T-cell (primary cell): Measurements from ENCODE around the gene TMX3. TPM values are rescaled to one million over a fixed set of nuclear protein-coding genes. Genes with fewer than 3 reads are reported as not detected.

Experiments used
- ATAC-seq, 4 experiments: fragments of 200-7000 bp in 3 of 4; fragments of 150-1000 bp in 1 of 4; cut with Tn5 transposase; replicated peaks in 1 of 4; 1 replicate in 3 of 4; 2 replicates in 1 of 4; pipeline ENCODE4 v1.10.0; 2021; ENCODE audit warnings: moderate library complexity in 3 of 4, mild to moderate bottlenecking in 2 of 4, moderate number of reproducible peaks in 1 of 4
- CTCF ChIA-PET, 2 donors: fragments of 300-600 bp; sonication (Branson Sonifier 250); formaldehyde crosslinking; loops; one replicate each; lab custom pipeline; 2022; ENCODE audit warnings: antibody characterized with exemption in 2 of 2; lab: Charles Lee
- POLR2A ChIA-PET, 2 donors: fragments of 300-600 bp; sonication (Branson Sonifier 250); formaldehyde crosslinking; loops; one replicate each; lab custom pipeline; 2022; ENCODE audit warnings: antibody characterized with exemption in 2 of 2; lab: Charles Lee
- DNase-seq, 35 experiments: peaks; one replicate each; pipeline versions ENCODE4 v3.0.0 to v3.0.0-alpha.2; 2013 to 2023
- H3K27ac ChIP-seq: one replicate; pipeline ENCODE4 v1.5.1; 2013; ENCODE audit warnings: low read length
- H3K27me3 ChIP-seq, 2 experiments: replicated peaks in 1 of 2; 1 replicate in 1 of 2; 2 replicates in 1 of 2; pipeline versions ENCODE4 v1.6.1 to v1.7.0; 2013; ENCODE audit warnings: low read length in 1 of 2, mixed read lengths in 1 of 2; ENCODE audit not compliant: control insufficient read depth in 2 of 2, insufficient read depth in 2 of 2; ENCODE audit errors: extremely low read depth in 1 of 2
- H3K36me3 ChIP-seq, 2 donors: 1 replicate in 1 of 2; 2 replicates in 1 of 2; pipeline versions ENCODE4 v1.6.1 to v1.7.0; 2013; ENCODE audit warnings: low read length in 1 of 2; ENCODE audit not compliant: control insufficient read depth in 2 of 2, insufficient read depth in 1 of 2; ENCODE audit errors: extremely low read depth in 1 of 2
- H3K4me1 ChIP-seq, 2 experiments: 1 replicate in 1 of 2; 2 replicates in 1 of 2; pipeline versions ENCODE4 v1.6.1 to v1.7.0; 2013; ENCODE audit warnings: low read length in 2 of 2, mixed read lengths in 1 of 2; ENCODE audit not compliant: insufficient read depth in 2 of 2, control insufficient read depth in 1 of 2; ENCODE audit errors: extremely low read depth in 1 of 2
- H3K4me3 ChIP-seq, 2 donors: 1 replicate in 1 of 2; 2 replicates in 1 of 2; pipeline versions ENCODE4 v1.5.1 to v1.7.0; 2013; ENCODE audit warnings: mild to moderate bottlenecking in 2 of 2, low read length in 1 of 2, moderate library complexity in 1 of 2; ENCODE audit not compliant: control insufficient read depth in 1 of 2; ENCODE audit errors: extremely low read depth in 1 of 2
- H3K9me3 ChIP-seq: 2 replicates; pipeline ENCODE4 v1.7.0; 2013
- H3K27ac Mint-ChIP-seq, 2 donors: one replicate each; pipeline ENCODE4 v1.8.0; 2020 to 2021; ENCODE audit warnings: mild to moderate bottlenecking in 2 of 2, mixed read lengths in 2 of 2
- H3K27me3 Mint-ChIP-seq, 2 donors: one replicate each; pipeline ENCODE4 v1.8.0; 2021 to 2022; ENCODE audit warnings: mixed read lengths in 2 of 2
- H3K36me3 Mint-ChIP-seq: one replicate; pipeline ENCODE4 v1.8.0; 2021; ENCODE audit warnings: mixed read lengths
- H3K4me1 Mint-ChIP-seq, 3 donors: one replicate each; pipeline ENCODE4 v1.8.0; 2020 to 2022; ENCODE audit warnings: mixed read lengths in 3 of 3, mild to moderate bottlenecking in 1 of 3
- H3K4me3 Mint-ChIP-seq, 3 donors: one replicate each; pipeline ENCODE4 v1.8.0; 2020 to 2022; ENCODE audit warnings: mild to moderate bottlenecking in 3 of 3, mixed read lengths in 3 of 3, moderate library complexity in 3 of 3
- H3K9me3 Mint-ChIP-seq, 3 donors: one replicate each; pipeline ENCODE4 v1.8.0; 2020 to 2022; ENCODE audit warnings: mixed read lengths in 3 of 3
- WGBS: methylation state at CpG from one replicate; pipeline ENCODE4 v1.1.5; 2013; ENCODE audit warnings: missing lambda C conversion rate; ENCODE audit not compliant: insufficient coverage; 5-methylcytosine and 5-hydroxymethylcytosine counted together
- total RNA-seq, 35 experiments: library from RNA in 6 of 35; stranded (reverse) in 6 of 35; fragments of 120-200 nt in 1 of 35; gene quantifications; one replicate each; pipeline versions ENCODE4 v1.2.1 to v1.2.4 and lab custom pipeline; 2013 to 2026

The TMX3 gene
- total RNA-seq, 5 donors from 2014 or later (not counting 1 experiment from before 2014, with no cell fraction given), result 48.6 to 62.5 (median 52.3) TPM

DNA sequence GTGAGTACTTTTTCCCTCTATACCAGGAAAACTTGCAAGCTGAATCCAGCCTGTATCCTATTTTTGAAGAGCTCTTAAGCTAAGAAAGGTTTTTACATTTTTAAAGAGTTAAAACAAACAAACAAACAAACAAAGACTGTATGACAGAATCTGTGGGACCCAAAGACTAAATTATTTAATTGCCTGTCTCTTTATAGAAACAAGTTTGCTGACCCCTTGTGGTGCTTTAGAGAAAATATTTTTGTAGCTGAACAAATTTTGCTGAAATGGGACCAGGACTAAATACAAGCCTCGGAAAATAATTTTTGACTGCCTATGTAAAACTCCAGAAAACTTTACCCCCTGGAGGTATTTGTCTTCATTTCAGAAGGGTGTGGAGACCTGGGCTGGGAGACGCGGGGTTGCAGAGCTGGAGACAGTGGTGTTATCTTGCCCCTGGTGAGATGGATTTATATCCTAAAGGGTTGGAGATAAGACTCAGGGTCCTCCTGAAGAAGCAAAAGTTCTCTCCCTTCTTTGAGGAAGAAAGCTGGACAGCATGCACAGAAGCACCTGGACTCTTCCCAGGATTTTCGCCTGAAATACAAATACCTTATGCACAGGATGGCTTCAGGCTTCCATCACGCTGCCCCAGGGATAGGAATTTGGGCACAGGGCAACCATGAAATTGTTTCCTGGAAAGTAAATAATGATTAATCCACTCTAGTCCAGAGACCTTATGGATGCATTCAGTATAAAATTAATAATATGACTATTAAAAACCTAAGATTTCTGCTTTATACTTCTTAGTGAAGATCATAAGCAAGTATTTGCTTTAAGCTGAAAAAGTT, 54.3 kb downstream of the TMX3 start:
- Histone ChIP-seq H3K4me1 (no peaks in the 10 kb centered on the region), H3K4me3 (no peak overlapping the region), H3K27me3 (no peaks in the 10 kb centered on the region), H3K36me3 (no peaks in the 10 kb centered on the region), H3K9me3 (no peaks in the 10 kb centered on the region), H3K27ac (no peak overlapping the region)
- ChIA-PET POLR2A (no interaction called here), CTCF (interaction anchor here (0.7 to 2.1 kb wide), 14 partner anchors 9 to 1447 kb away, joined by 3 to 12 read pairs (median 4); no protein-coding TSS in a partner anchor)
- H3K27ac Mint-ChIP-seq, result no peak overlapping the region
- H3K4me1 Mint-ChIP-seq, result no peaks in the 10 kb centered on the region
- no peak overlapping the region for H3K4me3 Mint-ChIP-seq
- peaks cover 0 to 14% of the 10 kb centered on the region in 2 donors for H3K27me3 Mint-ChIP-seq
- no peaks in the 10 kb centered on the region for H3K9me3 Mint-ChIP-seq
- no CpG with 5 or more reads among the region's 5 CpGs for WGBS
- no peaks in the 10 kb centered on the region for H3K36me3 Mint-ChIP-seq
- DNase-seq (peak in 1 of 35 experiments; percentile 57), ATAC-seq (no peak)

DNA sequence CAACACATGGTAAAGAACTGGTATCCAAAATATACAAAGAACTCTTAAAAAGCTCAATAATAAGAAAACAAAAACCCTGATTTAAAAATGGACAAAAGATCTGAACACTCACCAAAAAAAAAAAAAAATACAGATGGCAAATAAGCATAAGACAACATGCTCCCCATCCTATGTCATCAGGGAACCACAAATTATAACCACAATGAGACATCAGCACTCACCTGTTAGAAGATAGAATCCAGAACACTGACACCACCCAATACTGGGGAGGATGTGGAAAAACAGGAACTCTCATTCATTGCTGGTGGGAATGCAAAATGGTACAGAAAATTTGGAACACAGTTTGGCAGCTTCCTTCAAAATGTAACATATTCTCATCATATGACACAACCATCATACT, 66.7 kb downstream of the TMX3 start:
- H3K27me3 ChIP-seq, result peaks cover 0 to 4% of the 10 kb centered on the region in 2 experiments
- Mint-ChIP-seq H3K4me1 (no peaks in the 10 kb centered on the region), H3K36me3 (no peaks in the 10 kb centered on the region), H3K4me3 (no peak overlapping the region), H3K27ac (no peak overlapping the region), H3K27me3 (peaks cover 12 to 34% of the 10 kb centered on the region in 2 donors), H3K9me3 (no peaks in the 10 kb centered on the region)
- no peak overlapping the region for H3K4me3 ChIP-seq
- no peaks in the 10 kb centered on the region for H3K9me3 ChIP-seq
- ATAC-seq, result no peak
- H3K27ac ChIP-seq, result no peak overlapping the region
- POLR2A ChIA-PET, result interaction anchor here in 1 of 2 donors (0.6 to 0.7 kb wide), 3 partner anchors 28 to 1427 kb away, joined by 3 to 5 read pairs (median 4); no protein-coding TSS in a partner anchor
- DNase-seq, result no peak
- H3K36me3 ChIP-seq, result no peaks in the 10 kb centered on the region
- CTCF ChIA-PET, result interaction anchor here (0.6 to 1.3 kb wide), 5 partner anchors 11 to 1228 kb away, joined by 3 to 5 read pairs (median 3); no protein-coding TSS in a partner anchor
- no peaks in the 10 kb centered on the region for H3K4me1 ChIP-seq

DNA sequence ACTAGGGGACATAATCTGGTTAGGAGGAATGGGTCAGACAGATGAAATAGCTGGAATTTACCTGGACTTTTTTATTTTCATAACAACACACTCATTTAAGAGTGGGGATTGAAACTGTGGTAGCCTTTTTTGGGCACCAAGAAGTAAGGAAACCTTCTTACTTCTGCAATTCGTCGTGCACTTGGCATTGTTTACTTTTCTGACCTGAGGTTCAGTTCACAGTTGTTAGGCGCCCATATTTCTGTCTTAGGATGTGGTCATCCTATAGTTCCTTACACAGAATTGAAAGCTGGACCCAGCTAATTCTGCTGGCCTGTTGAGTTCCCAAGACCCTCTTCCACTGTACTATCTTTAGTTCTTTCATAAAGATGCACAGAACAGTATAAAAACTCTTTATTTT, 72.9 kb downstream of the TMX3 start:
- CTCF ChIA-PET, result no interaction called here
- WGBS, result 18% methylated on average over 3 of the region's 3 CpGs

DNA sequence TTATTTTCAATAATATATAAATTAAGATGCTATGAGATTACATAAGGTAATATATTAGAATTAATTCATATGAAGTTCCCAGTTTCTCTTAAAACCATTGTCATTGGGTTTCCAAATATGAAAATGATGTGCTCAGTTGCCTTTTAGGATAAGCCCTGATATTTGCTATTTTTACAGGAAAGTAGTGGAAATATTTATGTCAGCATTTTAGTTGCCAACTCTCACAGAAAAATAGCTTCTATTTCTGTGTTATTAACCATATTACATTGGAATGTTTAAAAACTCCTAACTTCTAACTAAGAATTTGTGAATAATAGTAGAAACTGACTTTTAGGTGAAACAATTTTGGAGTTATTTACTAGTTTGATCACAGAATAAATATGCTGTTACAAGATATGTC, 74.0 kb downstream of the TMX3 start:
- no peaks in the 10 kb centered on the region for H3K4me1 Mint-ChIP-seq
- CTCF ChIA-PET, result no interaction called here
- no peaks in the 10 kb centered on the region for H3K36me3 Mint-ChIP-seq
- no peak overlapping the region for H3K27ac Mint-ChIP-seq
- Histone ChIP-seq H3K4me3 (no peak overlapping the region), H3K4me1 (no peaks in the 10 kb centered on the region), H3K36me3 (no peaks in the 10 kb centered on the region), H3K9me3 (no peaks in the 10 kb centered on the region), H3K27me3 (peaks cover 0 to 6% of the 10 kb centered on the region in 2 experiments), H3K27ac (no peak overlapping the region)
- POLR2A ChIA-PET, result no interaction called here
- peaks cover 29 to 34% of the 10 kb centered on the region in 2 donors for H3K27me3 Mint-ChIP-seq
- no peak for DNase-seq
- H3K9me3 Mint-ChIP-seq, result no peaks in the 10 kb centered on the region
- H3K4me3 Mint-ChIP-seq, result no peak overlapping the region
- no peak for ATAC-seq

More for the DNA sequence above, 72.9 kb downstream of the TMX3 start:
- no peak overlapping the region for H3K4me3 Mint-ChIP-seq
- no peaks in the 10 kb centered on the region for H3K36me3 ChIP-seq
- H3K4me3 ChIP-seq, result no peak overlapping the region
- H3K27ac Mint-ChIP-seq, result no peak overlapping the region
- no peaks in the 10 kb centered on the region for H3K9me3 Mint-ChIP-seq
- ATAC-seq (no peak), DNase-seq (no peak)
- peaks cover 0 to 6% of the 10 kb centered on the region in 2 experiments for H3K27me3 ChIP-seq
- peaks cover 28 to 40% of the 10 kb centered on the region in 2 donors for H3K27me3 Mint-ChIP-seq
- H3K27ac ChIP-seq, result no peak overlapping the region
- no peaks in the 10 kb centered on the region for H3K9me3 ChIP-seq
- no peaks in the 10 kb centered on the region for H3K4me1 ChIP-seq
- H3K36me3 Mint-ChIP-seq, result no peaks in the 10 kb centered on the region
- POLR2A ChIA-PET, result no interaction called here
- H3K4me1 Mint-ChIP-seq, result no peaks in the 10 kb centered on the region

DNA sequence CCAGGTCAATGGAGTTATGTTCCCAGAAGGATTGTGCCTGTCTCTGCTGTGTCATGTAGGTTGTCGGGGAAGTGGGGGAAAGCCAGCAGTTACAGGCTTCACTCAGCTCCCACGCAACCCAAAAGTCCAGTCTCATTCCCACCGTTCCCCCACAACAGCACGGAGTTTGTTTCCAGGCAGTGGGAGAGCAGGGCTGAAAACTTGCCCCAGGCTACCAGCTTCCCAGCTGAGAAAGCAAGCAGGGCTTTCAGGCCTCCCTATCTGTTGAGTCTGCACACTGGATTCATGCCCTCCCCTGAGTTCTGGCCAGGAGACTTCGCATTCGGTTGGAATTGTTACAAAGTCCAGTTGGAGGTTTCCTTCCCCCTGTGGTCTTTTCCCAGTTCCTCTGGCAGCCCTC, 76.3 kb downstream of the TMX3 start:
- H3K4me3 ChIP-seq, result no peak overlapping the region

DNA sequence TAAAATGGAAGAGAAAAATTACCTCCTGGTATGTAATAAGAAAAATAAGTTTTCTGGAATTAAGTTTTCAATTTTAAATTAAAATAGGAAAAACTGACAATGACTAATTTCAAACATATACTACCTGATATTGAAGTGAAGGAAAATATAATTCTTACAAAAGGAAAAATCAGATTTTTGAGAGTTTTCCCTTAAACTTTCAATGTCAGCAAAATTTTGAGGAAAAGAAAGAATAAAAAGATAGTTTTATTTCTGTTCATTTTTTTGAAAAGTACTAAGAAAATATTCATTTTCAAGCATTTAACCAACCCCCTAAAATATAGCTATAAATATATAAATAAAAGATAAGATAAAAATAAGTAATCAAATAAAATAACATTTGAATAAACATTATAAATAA, 87.1 kb downstream of the TMX3 start:
- Mint-ChIP-seq H3K4me3 (no peak overlapping the region), H3K4me1 (no peaks in the 10 kb centered on the region), H3K27ac (no peak overlapping the region), H3K27me3 (no peaks in the 10 kb centered on the region), H3K9me3 (no peaks in the 10 kb centered on the region), H3K36me3 (no peaks in the 10 kb centered on the region)
- H3K27me3 ChIP-seq, result no peaks in the 10 kb centered on the region
- DNase-seq, result no peak
- ATAC-seq, result no peak
- POLR2A ChIA-PET, result no interaction called here
- H3K36me3 ChIP-seq, result no peaks in the 10 kb centered on the region
- CTCF ChIA-PET, result interaction anchor here in 1 of 2 donors (0.6 kb wide), 1 partner anchor 1355 kb away, joined by 3 read pairs; no protein-coding TSS in a partner anchor
- H3K27ac ChIP-seq, result no peak overlapping the region
- no peaks in the 10 kb centered on the region for H3K9me3 ChIP-seq
- no peak overlapping the region for H3K4me3 ChIP-seq
- no peaks in the 10 kb centered on the region for H3K4me1 ChIP-seq

More for the DNA sequence above, 76.3 kb downstream of the TMX3 start:
- no peaks in the 10 kb centered on the region for H3K9me3 Mint-ChIP-seq
- WGBS, result 81% methylated on average over 4 of the region's 6 CpGs
- no peak overlapping the region for H3K27ac ChIP-seq
- ChIA-PET POLR2A (no interaction called here), CTCF (no interaction called here)
- H3K27me3 ChIP-seq, result peaks cover 0 to 6% of the 10 kb centered on the region in 2 experiments
- ATAC-seq (no peak), DNase-seq (no peak)
- H3K9me3 ChIP-seq, result no peaks in the 10 kb centered on the region
- peaks cover 23 to 27% of the 10 kb centered on the region in 2 donors for H3K27me3 Mint-ChIP-seq
- no peaks in the 10 kb centered on the region for H3K4me1 Mint-ChIP-seq
- H3K4me1 ChIP-seq, result no peaks in the 10 kb centered on the region
- no peaks in the 10 kb centered on the region for H3K36me3 ChIP-seq
- H3K4me3 Mint-ChIP-seq, result no peak overlapping the region
- no peak overlapping the region for H3K27ac Mint-ChIP-seq
- H3K36me3 Mint-ChIP-seq, result no peaks in the 10 kb centered on the region
